ENCODE measurements around the gene GLS.
"Not testable (repeated sequence)": the region's sequence is repeated elsewhere in the genome, so short reads cannot be mapped to it uniquely, and the experiment has no call there.

Gene GLS

GRCh38 chr2:190987938-190988337, 107.3 kb downstream of the GLS start:
- in situ Hi-C loops (cut with MboI; ENCODE audit: low sequenced_read_pairs) = no loop called here

GRCh38 chr2:190988910-190989309, 108.3 kb downstream of the GLS start:
- in situ Hi-C loops (cut with MboI; ENCODE audit: low sequenced_read_pairs) = no loop called here

- in situ Hi-C loops (cut with MboI; ENCODE audit: low sequenced_read_pairs) = no loop called here
Observed at GRCh38 chr2:190990132-190990531, 109.5 kb downstream of the GLS start.

- in situ Hi-C loops (cut with MboI; ENCODE audit: low sequenced_read_pairs) = no loop called here
Observed at GRCh38 chr2:190993292-190993643, 112.6 kb downstream of the GLS start.

GRCh38 chr2:190994148-190994547, 113.5 kb downstream of the GLS start:
- in situ Hi-C loops (cut with MboI; ENCODE audit: low sequenced_read_pairs) = no loop called here

DNA sequence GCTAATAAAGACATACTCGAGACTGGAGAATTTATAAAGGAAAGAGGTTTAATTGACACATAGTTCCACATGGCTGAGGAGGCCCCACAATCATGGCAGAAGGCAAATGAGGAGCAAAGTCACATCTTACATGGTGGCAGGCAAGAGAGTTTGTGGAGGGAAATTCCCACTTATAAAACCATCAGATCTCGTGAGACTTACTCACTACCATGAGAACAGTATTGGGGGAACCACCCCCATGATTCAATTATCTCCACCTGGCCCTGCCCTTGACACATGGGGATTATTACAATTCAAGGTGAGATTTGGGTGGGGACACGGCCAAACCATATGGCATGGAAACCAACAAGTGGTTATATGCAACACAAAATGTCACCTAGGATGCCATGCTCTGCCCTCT, 114.7 kb downstream of the GLS start:
- in situ Hi-C loops (cut with MboI; ENCODE audit: low sequenced_read_pairs) = not testable (repeated sequence)

- in situ Hi-C loops (cut with MboI; ENCODE audit: low sequenced_read_pairs) = no loop called here
Observed at GRCh38 chr2:190996338-190996946, 115.8 kb downstream of the GLS start.

DNA sequence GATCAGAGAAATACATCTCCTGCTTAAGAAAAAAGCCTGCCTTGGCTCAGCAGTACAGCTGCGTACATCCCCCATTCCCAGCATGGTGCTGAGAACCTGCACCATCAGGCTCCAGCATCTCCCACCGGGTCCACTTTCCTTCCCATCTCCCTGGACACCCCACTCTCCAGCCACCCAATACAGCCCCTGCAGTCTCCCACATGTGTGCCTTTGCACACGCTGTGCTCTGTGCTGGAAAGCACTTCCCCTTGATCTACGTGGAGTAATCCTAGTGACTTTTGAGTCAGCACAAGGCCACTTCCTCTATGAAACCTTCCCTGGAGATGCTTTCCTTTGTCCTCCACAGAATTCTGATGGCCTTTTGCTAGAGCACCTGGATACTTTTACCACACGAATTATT, 116.3 kb downstream of the GLS start:
- in situ Hi-C loops (cut with MboI; ENCODE audit: low sequenced_read_pairs) = no loop called here

DNA sequence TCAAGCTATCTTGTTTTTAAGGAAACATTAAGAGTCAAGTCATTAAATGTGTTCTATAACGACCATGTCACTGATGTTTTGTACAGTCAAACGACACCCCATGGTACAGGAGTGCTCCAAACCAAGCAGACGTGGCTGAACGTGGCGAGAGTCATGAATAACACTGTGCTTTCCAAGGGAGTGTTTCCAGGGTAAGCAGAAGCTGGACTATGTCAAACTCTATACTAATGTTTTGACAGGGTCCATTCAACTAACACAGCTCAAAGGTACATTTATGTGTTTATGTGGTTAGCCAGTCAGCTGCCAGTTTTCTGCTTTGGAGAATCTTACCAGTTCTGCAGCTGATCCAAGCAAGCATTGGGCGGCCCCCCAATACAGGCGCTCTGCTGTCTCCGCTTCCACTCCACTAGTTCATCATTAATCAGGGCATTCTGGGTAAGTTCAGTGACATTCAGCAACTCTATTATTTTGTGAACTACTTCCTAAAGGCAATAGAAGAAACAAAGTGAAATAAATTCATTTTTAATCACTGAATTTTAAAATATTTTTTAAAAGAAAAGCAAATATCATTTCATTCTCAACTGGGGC, 117.0 kb downstream of the GLS start:
- in situ Hi-C loops (cut with MboI; ENCODE audit: low sequenced_read_pairs) = no loop called here

DNA sequence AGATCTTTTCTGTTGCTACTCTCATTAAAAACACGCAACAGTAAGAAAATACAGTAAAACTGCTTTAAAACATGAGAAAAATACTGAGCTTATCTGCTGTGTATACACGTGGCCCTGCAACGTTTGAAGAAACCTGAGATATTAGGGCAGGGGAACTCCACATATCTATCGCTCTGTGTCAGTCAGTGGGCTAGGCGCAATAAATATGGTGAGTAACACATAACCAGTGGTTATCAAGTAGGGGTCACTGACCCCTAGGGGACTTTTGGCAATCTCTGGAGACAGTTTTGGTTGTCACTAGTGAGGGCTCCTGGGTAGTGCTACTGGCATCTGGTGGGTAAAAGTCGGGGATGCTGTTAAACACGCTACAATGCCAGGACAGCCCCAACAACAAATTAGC, 118.4 kb downstream of the GLS start:
- in situ Hi-C loops (cut with MboI; ENCODE audit: low sequenced_read_pairs) = no loop called here

DNA sequence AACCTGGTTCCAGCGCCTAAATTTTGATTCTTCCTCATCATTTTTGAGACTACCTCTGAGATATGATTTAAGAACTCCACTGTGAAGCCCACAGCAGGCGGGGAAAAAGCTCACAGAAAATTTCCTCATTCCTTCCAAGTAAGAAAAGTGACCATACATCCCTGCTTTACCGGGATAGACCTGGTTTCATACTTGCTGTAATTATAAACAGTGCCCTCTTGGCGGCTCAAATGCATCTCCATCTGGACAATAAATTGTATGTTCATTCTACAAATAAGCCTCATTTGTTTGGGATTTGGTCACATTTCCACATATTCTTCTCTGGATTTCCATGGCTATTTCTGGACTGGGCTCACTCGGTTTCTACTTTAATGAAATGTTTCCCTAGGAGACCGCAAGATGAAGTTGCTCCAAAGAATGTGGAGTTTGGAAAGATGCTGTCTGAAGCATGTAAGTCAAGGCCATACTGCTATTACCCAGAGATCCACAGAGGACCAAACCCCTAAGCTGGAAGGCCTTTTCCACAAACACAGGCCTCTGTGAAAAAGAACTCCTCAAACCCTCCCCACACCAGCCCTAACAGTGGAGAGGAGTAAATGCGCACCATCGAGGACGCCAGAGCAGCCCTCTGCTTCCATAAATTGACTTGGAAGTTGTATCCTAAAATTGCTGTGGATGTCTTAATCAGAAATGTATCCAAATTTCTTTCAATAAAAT, 119.5 kb downstream of the GLS start:
- in situ Hi-C loops (cut with MboI; ENCODE audit: low sequenced_read_pairs) = no loop called here

- in situ Hi-C loops (cut with MboI; ENCODE audit: low sequenced_read_pairs) = no loop called here
Observed at GRCh38 chr2:191001032-191001431, 120.4 kb downstream of the GLS start.

DNA sequence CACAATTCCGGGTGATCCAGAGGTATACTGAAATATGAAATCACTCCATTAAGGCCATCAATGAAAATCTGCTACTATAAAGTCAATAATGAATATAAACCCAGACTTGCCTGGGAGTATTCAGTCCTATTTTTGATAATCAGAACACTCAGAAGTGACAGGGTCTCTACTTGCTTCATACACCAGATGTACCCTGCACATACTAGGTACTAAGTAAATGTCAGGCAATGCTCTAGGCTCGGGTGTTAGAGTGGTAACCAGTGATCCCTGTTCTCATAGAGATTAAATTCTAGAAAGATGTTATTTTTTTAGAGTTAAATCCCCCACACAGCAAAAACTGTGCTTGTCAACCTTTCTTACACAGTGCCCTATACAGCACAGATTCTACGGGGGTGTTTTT, 121.0 kb downstream of the GLS start:
- in situ Hi-C loops (cut with MboI; ENCODE audit: low sequenced_read_pairs) = no loop called here

DNA sequence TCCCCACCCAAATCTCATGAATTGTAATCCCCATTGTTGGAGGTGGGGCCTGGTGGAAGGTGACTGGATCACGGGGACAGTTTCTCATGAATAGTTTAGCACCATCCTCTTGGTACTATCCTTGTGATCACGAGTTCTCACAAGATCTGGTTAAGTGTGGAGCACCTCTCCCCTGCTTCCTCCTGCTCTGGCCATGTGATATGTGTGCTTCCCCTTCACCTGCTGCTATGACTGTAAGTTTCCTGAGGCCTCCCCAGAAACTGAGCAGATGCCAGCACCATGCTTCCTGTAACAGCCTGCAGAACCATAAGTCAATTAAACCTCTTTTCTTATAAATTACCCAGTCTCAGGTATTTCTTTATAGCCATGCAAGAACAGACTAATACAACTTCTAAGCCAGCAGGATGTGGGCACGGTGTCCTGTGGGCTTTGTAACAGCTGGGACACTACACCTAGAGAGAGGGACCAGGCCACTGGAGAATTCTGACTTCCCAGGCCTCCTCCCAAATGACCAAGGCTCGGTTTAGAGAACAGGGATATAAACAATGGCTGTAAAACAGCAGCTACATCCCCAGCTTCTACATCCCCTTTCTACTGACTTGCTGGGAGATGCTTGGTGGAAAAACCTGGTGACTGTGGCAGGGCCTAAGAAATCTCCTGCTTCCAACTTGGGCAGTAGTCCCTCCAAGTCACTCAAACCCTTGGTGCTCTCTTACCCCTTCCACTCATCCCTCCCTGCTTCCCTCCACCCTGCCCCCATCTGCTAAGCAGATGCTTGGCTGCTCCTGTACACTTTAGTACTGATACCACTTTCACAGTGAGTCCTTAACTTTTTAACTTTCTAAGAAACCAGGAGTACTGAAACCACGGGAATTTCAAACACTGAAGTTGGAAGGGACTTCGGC, 123.0 kb downstream of the GLS start:
- in situ Hi-C loops (cut with MboI; ENCODE audit: low sequenced_read_pairs) = no loop called here

- in situ Hi-C loops (cut with MboI; ENCODE audit: low sequenced_read_pairs) = no loop called here
Observed at GRCh38 chr2:191006297-191006696, 125.7 kb downstream of the GLS start.

- in situ Hi-C loops (cut with MboI; ENCODE audit: low sequenced_read_pairs) = no loop called here
Observed at GRCh38 chr2:191006997-191007783, 126.6 kb downstream of the GLS start.

- in situ Hi-C loops (cut with MboI; ENCODE audit: low sequenced_read_pairs) = no loop called here
Observed at GRCh38 chr2:191008286-191008685, 127.7 kb downstream of the GLS start.

DNA sequence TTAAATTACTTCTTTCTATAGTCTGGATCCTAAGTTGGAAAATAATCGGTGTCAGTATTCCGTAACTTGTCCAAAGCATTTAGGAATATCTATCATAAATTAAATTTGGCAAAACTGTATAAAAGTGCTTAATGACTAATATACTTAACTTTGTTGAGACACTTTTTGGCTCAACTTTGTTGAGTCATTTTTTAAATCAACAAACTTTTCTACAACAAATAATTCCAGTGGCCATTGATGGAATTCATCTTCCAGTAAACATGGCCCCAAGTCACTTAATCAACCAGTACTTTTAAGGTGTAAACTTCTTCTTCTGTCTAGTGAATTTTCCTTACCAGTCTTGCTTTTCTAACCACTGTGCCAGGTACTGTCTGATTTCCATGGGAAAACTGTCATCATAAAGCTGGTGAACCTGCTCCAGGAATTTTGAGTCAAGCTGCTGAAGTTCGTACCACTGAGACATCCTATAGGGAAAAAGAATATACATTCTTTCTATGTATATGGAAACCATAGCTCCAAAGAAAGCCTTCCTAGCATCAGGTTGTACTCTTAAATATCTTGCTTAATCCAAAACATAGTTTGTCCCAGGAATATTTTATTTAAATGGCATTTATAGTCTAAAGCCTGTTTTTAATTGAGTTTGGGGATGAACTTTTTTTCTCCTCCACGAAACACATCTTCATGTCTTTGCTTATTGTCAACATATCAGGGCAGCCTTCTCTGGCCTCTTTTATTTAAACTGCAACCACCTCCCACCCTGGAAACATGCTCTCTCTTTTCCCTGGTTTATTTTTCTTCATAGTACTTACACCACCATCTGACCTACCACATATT, 129.1 kb downstream of the GLS start:
- in situ Hi-C loops (cut with MboI; ENCODE audit: low sequenced_read_pairs) = no loop called here

DNA sequence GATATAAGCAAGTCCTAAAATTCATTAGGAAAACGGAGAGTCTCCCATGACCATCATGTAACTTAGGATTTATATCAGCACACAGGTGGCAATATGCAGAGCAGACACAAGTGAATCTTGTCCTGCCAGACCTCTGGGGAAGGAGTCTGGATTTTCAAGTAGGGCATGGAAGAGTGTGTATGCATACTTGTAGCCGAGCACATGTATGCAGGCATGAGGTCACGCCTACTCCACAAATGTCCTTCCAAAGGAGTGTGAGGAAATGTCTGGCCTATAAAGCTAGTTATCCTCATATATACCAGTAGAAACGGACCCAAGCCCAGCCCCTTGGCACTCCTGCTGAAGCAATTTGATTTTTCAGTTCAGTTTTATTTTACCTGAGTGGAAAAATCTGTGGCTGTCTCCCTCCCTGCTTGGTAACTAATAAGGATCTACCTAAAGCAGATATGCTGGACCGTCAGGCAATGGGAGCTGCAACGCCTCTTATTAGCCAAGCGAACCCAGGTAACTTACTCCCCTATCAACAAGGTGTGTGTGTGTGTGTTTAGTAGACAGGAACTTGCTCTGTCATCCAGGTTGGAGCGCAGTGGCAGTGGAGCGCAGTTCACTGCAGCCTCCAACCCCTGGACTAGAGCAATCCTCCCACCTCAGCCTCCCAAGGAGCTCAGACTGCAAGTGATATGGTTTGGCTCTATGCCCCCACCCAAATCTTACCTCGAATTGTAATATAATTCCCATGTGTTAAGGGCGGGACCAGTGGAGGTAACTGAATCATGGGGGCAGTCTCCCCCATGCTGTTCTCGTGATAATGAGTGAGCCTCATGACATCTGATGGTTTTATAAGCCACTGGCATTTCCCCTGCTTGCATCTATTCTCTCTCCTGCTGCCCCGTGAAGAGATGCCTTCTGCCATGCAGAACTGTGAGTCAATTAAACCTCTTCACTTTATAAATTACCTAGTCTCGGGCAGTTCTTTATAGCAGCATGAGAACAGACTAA, 130.6 kb downstream of the GLS start:
- in situ Hi-C loops (cut with MboI; ENCODE audit: low sequenced_read_pairs) = no loop called here
